Transverse colon (tissue), 4 donors: ENCODE data around the gene PGK1. TPM values are rescaled to one million over a fixed set of nuclear protein-coding genes. Genes with fewer than 3 reads are reported as not detected.
A peak's percentile ranks its signal among the peaks of the same experiment; 100 is the strongest.
"Not testable (repeated sequence)": the region's sequence is repeated elsewhere in the genome, so short reads cannot be mapped to it uniquely, and the experiment has no call there.

Experiments
- DNase-seq: peaks from one replicate; pipeline ENCODE4 v3.0.0-alpha.2; 2019
- H3K27ac ChIP-seq, 4 donors: fragments of 200-600 bp; sonication (generic); 2 replicates each; pipeline ENCODE4 v1.5.1; 2016 to 2018; ENCODE audit warnings: inconsistent platforms in 4 of 4
- H3K27me3 ChIP-seq: fragments of 200-600 bp; sonication (generic); 2 replicates; pipeline ENCODE4 v1.5.1; 2017; ENCODE audit warnings: inconsistent platforms
- H3K36me3 ChIP-seq, 4 donors: fragments of 200-600 bp; sonication (generic); 2 replicates each; pipeline ENCODE4 v1.5.1; 2017 to 2019; ENCODE audit warnings: inconsistent platforms in 4 of 4
- H3K4me1 ChIP-seq, 4 donors: fragments of 200-600 bp; sonication (generic); 2 replicates each; pipeline ENCODE4 v1.5.1; 2017 to 2020; ENCODE audit warnings: inconsistent platforms in 4 of 4
- H3K4me3 ChIP-seq, 4 donors: fragments of 200-600 bp; sonication (generic); 1 replicate in 1 of 4; 2 replicates in 3 of 4; pipeline versions ENCODE4 v1.5.1 to v1.6.1; 2017 to 2019; ENCODE audit warnings: inconsistent platforms in 4 of 4
- H3K9me3 ChIP-seq, 2 donors: fragments of 200-600 bp; sonication (generic); 2 replicates each; pipeline ENCODE4 v1.5.1; 2017 to 2019; ENCODE audit warnings: inconsistent platforms in 2 of 2
- CTCF ChIP-seq, 5 experiments: fragments of 200-600 bp in 3 of 5; fragments of 450-650 bp in 2 of 5; sonication (generic) in 3 of 5; IDR thresholded peaks; 1 replicate in 2 of 5; 2 replicates in 3 of 5; pipeline ENCODE4 v1.5.1; 2016 to 2017; ENCODE audit warnings: antibody characterized with exemption in 5 of 5, inconsistent platforms in 3 of 5, mild to moderate bottlenecking in 2 of 5, moderate library complexity in 1 of 5
- EP300 ChIP-seq: sonication (generic); formaldehyde crosslinking; IDR thresholded peaks from one replicate; pipeline ENCODE4 v1.6.1; 2017; ENCODE audit warnings: antibody characterized with exemption, low read depth
- POLR2A ChIP-seq: fragments of 450-650 bp; IDR thresholded peaks from one replicate; pipeline ENCODE4 v1.6.1; 2016; ENCODE audit warnings: antibody characterized with exemption, mild to moderate bottlenecking, moderate library complexity
- POLR2AphosphoS5 ChIP-seq, 3 donors: sonication (generic); formaldehyde crosslinking; IDR thresholded peaks; one replicate each; pipeline ENCODE4 v1.6.1; 2016; ENCODE audit warnings: antibody characterized with exemption in 3 of 3
- WGBS, 2 donors: methylation state at CpG; one replicate each; pipeline ENCODE4 v1.1.5; 2018; ENCODE audit warnings: low coverage in 1 of 2; 5-methylcytosine and 5-hydroxymethylcytosine counted together
- in situ Hi-C, 4 donors: fragments of 200-750 bp; cut with MboI; loops; one replicate each; pipeline versions ENCODE4 v1.15.0 to v1.15.1; 2017; ENCODE audit warnings: low sequenced_read_pairs in 3 of 4, low pct_ligation_motif_present in 1 of 4, low pct_unique_long_range_greater_than_20kb in 1 of 4
- intact Hi-C: fragments of 100-400 bp; cut with DNase I; formaldehyde crosslinking; loops from one replicate; pipeline ENCODE4 v1.15.1; 2023; ENCODE audit warnings: low total_unique reads
- total RNA-seq, 4 donors: library from RNA; depleted of rRNA; stranded (reverse); fragments of >200 nt; gene quantifications; one replicate each; pipeline ENCODE4 v1.1.0, GENCODE V29; 2016

PGK1 gene
- total RNA-seq, 4 donors from 2014 or later, result 35.6 to 207 (median 181) TPM

- intact Hi-C loops, result no loop called here
- WGBS, 2 donors, result 50% methylated on average over 41 of the region's 59 CpGs; no CpG with 5 or more reads in 1 of the 2 donors
- peak; percentile 88 for DNase-seq
- no peak for TF ChIP-seq EP300
- TF ChIP-seq POLR2A, result peak; percentile 56
- TF ChIP-seq POLR2AphosphoS5 (IDR thresholded peaks at IDR 0.05), result peak in 2 of 3 donors; percentile 56 to 77
- Histone ChIP-seq H3K4me3 (peak within 1 kb of the TSS; percentile 56 to 75 (median 64)), H3K9me3 (no peaks in the 10 kb centered on the region), H3K27me3 (no peaks in the 10 kb centered on the region), H3K36me3 (no peaks in the 10 kb centered on the region), H3K27ac (peak within 1 kb of the TSS; percentile 77 to 87 (median 86)), H3K4me1 (peaks cover 0 to 4% (median 0%) of the 10 kb centered on the region in 4 donors)
- in situ Hi-C loops, result no loop called here
Measured at GRCh38 chrX:78139160-78140123, 35.4 kb downstream of the PGK1 start, which contains the start of gene TAF9B. Gene TAF9B (minus strand): TSS chrX:78139650. CDS start chrX:78139611, 39 bp downstream.

- Histone ChIP-seq H3K27me3 (no peaks in the 10 kb centered on the region), H3K4me1 (peaks cover 0 to 4% (median 0%) of the 10 kb centered on the region in 4 donors), H3K4me3 (no peak overlapping the region), H3K9me3 (no peaks in the 10 kb centered on the region), H3K36me3 (no peaks in the 10 kb centered on the region), H3K27ac (no peak overlapping the region)
- intact Hi-C loops (no loop called here), in situ Hi-C loops (no loop called here)
- WGBS, 2 donors, result 83 to 93% methylated on average over 3 to 9 of the region's 9 CpGs
- TF ChIP-seq CTCF (IDR thresholded peaks at IDR 0.05) (no peak), POLR2A (no peak), EP300 (no peak), POLR2AphosphoS5 (IDR thresholded peaks at IDR 0.05) (no peak)
- DNase-seq, result no peak
Measured at GRCh38 chrX:78140206-78140605, 36.2 kb downstream of the PGK1 start.

- intact Hi-C loops, DNase-seq, H3K36me3 ChIP-seq, H3K4me3 ChIP-seq, H3K27me3 ChIP-seq, H3K27ac ChIP-seq, H3K4me1 ChIP-seq, in situ Hi-C loops, H3K9me3 ChIP-seq: not testable (repeated sequence)
- WGBS, 2 donors, result 83% methylated on average over 5 of the region's 5 CpGs; no CpG with 5 or more reads in 1 of the 2 donors
Measured at GRCh38 chrX:78147002-78147540, 43.0 kb downstream of the PGK1 start.

- H3K9me3 ChIP-seq, H3K27me3 ChIP-seq, DNase-seq, H3K4me3 ChIP-seq, intact Hi-C loops, H3K4me1 ChIP-seq, in situ Hi-C loops, H3K27ac ChIP-seq, H3K36me3 ChIP-seq: not testable (repeated sequence)
- 81% methylated on average over 2 of the region's 2 CpGs; no CpG with 5 or more reads in 1 of the 2 donors for WGBS, 2 donors
Measured at GRCh38 chrX:78157373-78157772, 53.3 kb downstream of the PGK1 start.

DNA sequence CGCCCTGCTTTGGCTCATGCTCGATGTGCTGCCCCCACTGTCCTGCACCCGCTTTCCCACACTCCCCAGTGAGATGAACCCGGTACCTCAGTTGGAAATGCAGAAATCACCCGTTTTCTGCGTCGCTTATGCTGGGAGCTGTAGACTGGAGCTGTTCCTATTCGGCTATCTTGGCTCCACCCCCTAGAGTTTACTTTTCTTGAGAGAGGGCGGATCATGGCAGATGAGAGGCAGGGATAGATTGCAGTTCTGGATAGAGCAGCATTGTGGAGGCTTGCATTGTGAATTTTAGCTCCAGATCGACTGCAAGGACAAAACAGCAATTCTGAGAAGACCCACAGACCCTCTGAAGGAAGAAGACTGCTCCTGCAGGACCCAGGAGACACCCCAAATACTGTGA, 53.8 kb downstream of the PGK1 start:
- H3K36me3 ChIP-seq, H3K27me3 ChIP-seq, H3K4me1 ChIP-seq, in situ Hi-C loops, H3K9me3 ChIP-seq, intact Hi-C loops, H3K4me3 ChIP-seq, H3K27ac ChIP-seq, DNase-seq: not testable (repeated sequence)
- WGBS, 2 donors, result 74% methylated on average over 10 of the region's 10 CpGs; no CpG with 5 or more reads in 1 of the 2 donors

DNA sequence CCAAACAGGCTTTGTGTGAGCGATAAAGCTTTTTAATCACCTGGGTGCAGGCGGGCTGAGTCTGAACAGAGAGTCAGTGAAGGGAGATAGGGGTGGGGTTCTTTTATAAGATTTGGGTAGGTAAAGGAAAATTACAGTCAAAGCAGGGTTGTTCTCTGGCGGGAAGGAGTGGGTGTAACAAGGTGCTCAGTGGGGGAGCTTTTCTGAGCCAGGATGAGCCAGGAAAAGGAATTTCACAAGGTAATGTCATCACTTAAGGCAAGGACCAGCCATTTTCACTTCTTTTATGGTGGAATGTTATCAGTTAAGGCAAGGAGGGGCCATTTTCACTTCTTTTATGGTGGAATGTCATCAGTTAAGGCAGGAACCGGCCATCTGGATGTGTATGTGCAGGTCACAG, 56.7 kb downstream of the PGK1 start:
- DNase-seq, H3K4me3 ChIP-seq, H3K27me3 ChIP-seq, intact Hi-C loops, H3K27ac ChIP-seq, H3K4me1 ChIP-seq, in situ Hi-C loops, H3K9me3 ChIP-seq, H3K36me3 ChIP-seq: not testable (repeated sequence)
- 80 to 81% methylated on average over 1 to 4 of the region's 4 CpGs for WGBS, 2 donors

DNA sequence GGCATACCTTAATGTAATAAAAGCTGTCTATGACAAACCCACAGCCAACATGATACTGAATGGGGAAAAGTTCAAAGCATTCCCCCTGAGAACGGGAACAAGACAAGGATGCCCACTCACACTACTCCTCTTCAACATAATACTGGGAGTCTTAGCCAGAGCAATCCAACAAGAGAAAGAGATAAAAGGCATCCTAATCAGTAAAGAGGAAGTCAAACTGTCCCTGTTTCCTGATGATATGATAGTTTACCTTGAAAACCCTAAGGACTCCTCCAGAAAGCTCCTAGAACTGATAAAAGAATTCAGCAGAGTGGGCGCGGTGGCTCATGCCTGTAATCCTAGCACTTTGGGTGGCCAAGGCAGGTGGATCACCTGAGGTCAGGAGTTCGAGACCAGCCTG, 59.1 kb downstream of the PGK1 start:
- H3K36me3 ChIP-seq, H3K27me3 ChIP-seq, H3K4me1 ChIP-seq, intact Hi-C loops, H3K27ac ChIP-seq, H3K9me3 ChIP-seq, H3K4me3 ChIP-seq, in situ Hi-C loops, DNase-seq: not testable (repeated sequence)
- 93% methylated on average over 4 of the region's 4 CpGs; no CpG with 5 or more reads in 1 of the 2 donors for WGBS, 2 donors
